ENCODE results near the gene THSD4. TPM values are rescaled to one million over a fixed set of nuclear protein-coding genes. Genes with fewer than 3 reads are reported as not detected.

Gene THSD4
- total and polyA plus RNA-seq, 9 of the 15 experiments (the other 6 are each of a cell fraction or from before 2014, with no cell fraction given) = 0.04 TPM; not detected in 5

- no peak for TF ChIP-seq ATF2 (CRISPR knock-in tag; IDR thresholded peaks at IDR 0.05)
- TF ChIP-seq NR1H2 (CRISPR knock-in tag; IDR thresholded peaks at IDR 0.05) = no peak
- TF ChIP-seq SMAD4 (CRISPR knock-in tag; conservative IDR thresholded peaks at IDR 0.05) = no peak
- no peak for TF ChIP-seq MTA1 (IDR thresholded peaks at IDR 0.05; ENCODE audit: borderline replicate concordance)
- TF ChIP-seq SNIP1 (IDR thresholded peaks at IDR 0.05; ENCODE audit: low read depth) = no peak
- TF ChIP-seq C11orf30 (IDR thresholded peaks at IDR 0.05; ENCODE audit: low read depth) = no peak
- TF ChIP-seq CBX3 (IDR thresholded peaks at IDR 0.05; ENCODE audit: borderline replicate concordance in 1 of 2, low read length in 2 of 2) = no peak
These were observed 214.4 kb downstream of the THSD4 start (continued) for GRCh38 chr15:71329497-71330260.

- in situ Hi-C loops (cut with MboI) = no loop called here
- no peak overlapping the region for H3K9ac ChIP-seq (ENCODE audit: insufficient read depth in 1 of 2, low read depth in 2 of 2, low read length in 2 of 2)
- no peaks in the 10 kb centered on the region for H3K4me1 ChIP-seq (replicated peaks in 1 of 2; ENCODE audit: control insufficient read depth in 2 of 2, insufficient read depth in 2 of 2, low read length in 2 of 2)
- ChIA-PET CTCF (ENCODE audit: low intra/inter-chr PET ratio) (no interaction called here), POLR2A (interaction anchor here (0.8 kb wide), 1 partner anchor 34 kb away, joined by 3 read pairs; no protein-coding TSS in a partner anchor)
- no peaks in the 10 kb centered on the region for H3K9me1 ChIP-seq (ENCODE audit: control insufficient read depth, insufficient read depth, low read length)
- intact Hi-C loops (cut with micrococcal nuclease) = no loop called here
- no peaks in the 10 kb centered on the region for H3K79me2 ChIP-seq (ENCODE audit: control insufficient read depth, insufficient read depth, low read length)
- no peak overlapping the region for H3K4me2 ChIP-seq (ENCODE audit: insufficient read depth, low read length)
- H2AFZ ChIP-seq (ENCODE audit: low read depth, low read length) = no peak overlapping the region
- ATAC-seq (no peak), DNase-seq (ENCODE audit: extremely low read depth in 1 of 4, low spot score in 3 of 4) (no peak), FAIRE-seq (no peak)
- no peaks in the 10 kb centered on the region for H3K9me3 ChIP-seq (replicated peaks; ENCODE audit: control insufficient read depth, insufficient read depth, low read depth, low read length)
- under 1% methylated on average over 11 of the region's 11 CpGs for WGBS (ENCODE audit: insufficient coverage, low coverage, missing lambda C conversion rate)
- no peaks in the 10 kb centered on the region for H3K36me3 ChIP-seq (ENCODE audit: control insufficient read depth, insufficient read depth, low read length)
- no peak overlapping the region for H3K27ac ChIP-seq (ENCODE audit: extremely low read depth, low read depth, low read length)
- peaks cover 0 to 9% of the 10 kb centered on the region in 2 experiments; a peak in 1 of 5 replicates for H3K27me3 ChIP-seq (ENCODE audit: control insufficient read depth in 2 of 2, insufficient read depth in 2 of 2, low read length in 2 of 2)
- H3K4me3 ChIP-seq = no peak overlapping the region
- no TSS peak for BruUV-seq (replicated peaks)
- no peaks in the 10 kb centered on the region for H4K20me1 ChIP-seq (replicated peaks; ENCODE audit: control insufficient read depth, insufficient read depth, low read length)
- TF ChIP-seq TARDBP (IDR thresholded peaks at IDR 0.05) (no peak), ESRRB (CRISPR knock-in tag; IDR thresholded peaks at IDR 0.05; ENCODE audit: borderline replicate concordance) (no peak), XRCC5 (IDR thresholded peaks at IDR 0.05; ENCODE audit: low read depth, low read length) (no peak), SNRNP70 (optimal IDR thresholded peaks at IDR 0.05; ENCODE audit: low read depth, low read length) (no peak), RB1 (IDR thresholded peaks at IDR 0.05; ENCODE audit: low read depth) (no peak), HBP1 (CRISPR knock-in tag; IDR thresholded peaks at IDR 0.05) (no peak), ZFPM2 (CRISPR knock-in tag; IDR thresholded peaks at IDR 0.05) (no peak), ZNF79 (CRISPR knock-in tag; IDR thresholded peaks at IDR 0.05; ENCODE audit: low read depth) (no peak), BRCA1 (IDR thresholded peaks at IDR 0.05) (no peak), BRCA1 (CRISPR knock-in tag; IDR thresholded peaks at IDR 0.05) (no peak), HNRNPH1 (optimal IDR thresholded peaks at IDR 0.05; ENCODE audit: low read depth, low read length) (no peak), ZNF717 (CRISPR knock-in tag; IDR thresholded peaks at IDR 0.05) (no peak), TCF7 (IDR thresholded peaks at IDR 0.05; ENCODE audit: borderline replicate concordance) (no peak)
These were observed 215.4 kb downstream of the THSD4 start for GRCh38 chr15:71330638-71331162.
